ENCODE measurements around the gene RSPO4.

Gene RSPO4

DNA sequence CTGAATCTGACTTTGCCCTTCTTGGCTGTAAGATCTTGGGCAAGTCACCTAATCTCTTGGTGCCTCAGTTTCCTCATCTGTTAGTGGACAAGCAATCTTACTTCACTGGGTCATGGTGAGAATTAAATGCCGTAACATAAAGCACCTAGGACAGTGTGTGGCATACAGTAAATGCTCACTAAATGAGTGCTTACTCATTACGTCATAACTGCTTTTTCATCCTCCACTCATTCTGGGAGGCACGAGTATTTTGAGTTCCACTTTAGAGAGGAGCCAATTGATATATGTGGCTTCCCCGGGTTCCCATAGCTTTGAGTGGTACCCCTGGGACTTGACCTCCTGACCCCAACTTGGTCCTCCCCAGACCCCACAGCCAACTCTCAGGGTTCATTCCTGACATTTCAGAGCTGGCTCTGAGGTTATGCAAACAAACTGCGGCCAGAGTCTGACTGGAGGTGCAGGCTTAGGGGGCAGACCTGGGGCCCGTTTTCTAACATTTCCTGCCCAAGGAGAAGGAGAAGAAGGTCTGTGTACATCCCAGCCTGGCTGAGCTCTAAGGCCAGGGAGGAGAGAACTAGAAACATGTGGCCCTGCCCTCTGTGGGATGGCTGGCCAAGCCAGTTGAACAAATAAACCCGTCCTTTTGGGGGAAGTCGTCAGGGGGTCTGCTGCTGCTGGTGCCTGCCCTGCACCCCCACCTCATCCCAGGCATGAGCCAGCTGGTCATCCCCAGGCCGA is 91.8 kb downstream of the RSPO4 start:
- no peak for DNase-seq (ENCODE audit: low read depth in 2 of 2)

DNA sequence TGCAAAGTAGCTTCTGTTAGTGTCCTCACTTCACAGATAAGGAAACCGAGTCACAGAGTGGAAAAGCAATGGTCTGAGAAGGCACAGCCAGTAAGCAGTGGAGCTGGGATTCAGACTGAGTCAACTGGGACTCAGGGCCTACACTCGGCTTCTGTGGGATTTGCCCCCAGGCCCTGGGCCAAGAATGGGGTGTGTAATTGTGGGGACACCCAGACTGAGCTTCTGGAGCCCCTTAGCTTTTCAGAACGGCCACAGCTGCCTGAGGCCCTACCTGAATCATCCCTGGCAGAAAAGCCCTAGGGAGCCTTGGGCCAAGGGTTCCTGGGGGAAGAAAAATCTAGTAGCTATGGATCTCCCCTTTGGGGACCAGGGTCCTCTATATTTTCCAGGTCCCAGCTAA is 92.5 kb downstream of the RSPO4 start:
- DNase-seq (ENCODE audit: low read depth in 2 of 2) = no peak

Measured in activated CD4-positive, alpha-beta T cell treated with anti-CD3 and anti-CD28 coated beads for 24 hours (primary cell).